ENCODE measurements around the gene PMP22. TPM values are rescaled to one million over a fixed set of nuclear protein-coding genes. Genes with fewer than 3 reads are reported as not detected.
"Not testable (repeated sequence)": the region's sequence is repeated elsewhere in the genome, so short reads cannot be mapped to it uniquely, and the experiment has no call there.

PMP22 gene
- total and polyA plus RNA-seq, 2 donors (not counting 3 experiments of a cell fraction or from before 2014, with no cell fraction given) = 67.2 to 103 TPM

- dilution Hi-C loops (cut with MboI; ENCODE audit: extremely low pct_ligation_motif_present, low sequenced_read_pairs); BruUV-seq (replicated peaks): not testable (repeated sequence)
Observed at GRCh38 chr17:15203062-15203461, 62.1 kb downstream of the PMP22 start.

DNA sequence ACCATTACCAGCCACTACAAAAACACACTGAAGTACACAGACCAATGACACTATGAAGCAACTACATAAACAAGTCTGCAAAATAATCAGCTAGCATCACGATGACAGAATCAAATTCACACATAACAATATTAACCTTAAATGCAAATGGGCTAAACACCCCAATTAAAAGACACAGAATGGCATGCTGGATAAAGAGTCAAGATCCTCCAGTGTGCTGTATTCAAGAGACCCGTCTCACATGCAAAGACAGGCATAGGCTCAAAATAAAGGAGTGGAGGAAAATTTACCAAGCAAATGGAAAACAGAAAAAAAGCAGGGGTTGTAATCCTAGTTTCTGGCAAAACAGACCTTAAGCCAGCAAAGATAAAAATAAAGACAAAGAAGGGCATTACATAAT, 64.6 kb downstream of the PMP22 start:
- dilution Hi-C loops (cut with MboI; ENCODE audit: extremely low pct_ligation_motif_present, low sequenced_read_pairs); H4K20me1 ChIP-seq (replicated peaks; ENCODE audit: control insufficient read depth, extremely low read depth, insufficient read depth, low read length); intact Hi-C loops (cut with micrococcal nuclease); H2AFZ ChIP-seq (ENCODE audit: low read depth, low read length); H3K36me3 ChIP-seq (ENCODE audit: control insufficient read depth in 2 of 2, extremely low read depth in 1 of 2, insufficient read depth in 2 of 2, low read length in 2 of 2); H3K27me3 ChIP-seq (ENCODE audit: control insufficient read depth in 2 of 2, insufficient read depth in 2 of 2, low read length in 2 of 2); FAIRE-seq; H3K4me3 ChIP-seq (replicated peaks in 1 of 3; ENCODE audit: insufficient read depth in 1 of 3, low read depth in 1 of 3, low read length in 3 of 3); DNase-seq (ENCODE audit: low read depth, low spot score); H3K9me3 ChIP-seq (replicated peaks; ENCODE audit: control insufficient read depth, insufficient read depth, low read length); H3K9ac ChIP-seq (replicated peaks; ENCODE audit: extremely low read depth, insufficient read depth, low read length); CTCF ChIA-PET; H3K4me1 ChIP-seq (ENCODE audit: control insufficient read depth, extremely low read depth, insufficient read depth, low read length); BruUV-seq (replicated peaks); H3K27ac ChIP-seq (ENCODE audit: insufficient read depth, low read depth, low read length); H3K4me2 ChIP-seq (ENCODE audit: insufficient read depth, low read length); POLR2A ChIA-PET; H3K9me1 ChIP-seq (replicated peaks; ENCODE audit: control insufficient read depth, extremely low read depth, insufficient read depth, low read length); H3K79me2 ChIP-seq (ENCODE audit: control insufficient read depth, insufficient read depth, low read length): not testable (repeated sequence)

More at GRCh38 chr17:15203062-15203461, 62.1 kb downstream of the PMP22 start:
- H2AFZ ChIP-seq (ENCODE audit: low read depth, low read length); H3K36me3 ChIP-seq (ENCODE audit: control insufficient read depth in 2 of 2, extremely low read depth in 1 of 2, insufficient read depth in 2 of 2, low read length in 2 of 2); CTCF ChIA-PET; H3K27ac ChIP-seq (ENCODE audit: insufficient read depth, low read depth, low read length); FAIRE-seq; H3K9ac ChIP-seq (replicated peaks; ENCODE audit: extremely low read depth, insufficient read depth, low read length); H3K27me3 ChIP-seq (ENCODE audit: control insufficient read depth in 2 of 2, insufficient read depth in 2 of 2, low read length in 2 of 2); H3K4me3 ChIP-seq (replicated peaks in 1 of 3; ENCODE audit: insufficient read depth in 1 of 3, low read depth in 1 of 3, low read length in 3 of 3); H3K9me1 ChIP-seq (replicated peaks; ENCODE audit: control insufficient read depth, extremely low read depth, insufficient read depth, low read length); H3K4me1 ChIP-seq (ENCODE audit: control insufficient read depth, extremely low read depth, insufficient read depth, low read length); H3K79me2 ChIP-seq (ENCODE audit: control insufficient read depth, insufficient read depth, low read length); DNase-seq (ENCODE audit: low read depth, low spot score); H4K20me1 ChIP-seq (replicated peaks; ENCODE audit: control insufficient read depth, extremely low read depth, insufficient read depth, low read length); intact Hi-C loops (cut with micrococcal nuclease); POLR2A ChIA-PET; H3K4me2 ChIP-seq (ENCODE audit: insufficient read depth, low read length); H3K9me3 ChIP-seq (replicated peaks; ENCODE audit: control insufficient read depth, insufficient read depth, low read length): not testable (repeated sequence)

DNA sequence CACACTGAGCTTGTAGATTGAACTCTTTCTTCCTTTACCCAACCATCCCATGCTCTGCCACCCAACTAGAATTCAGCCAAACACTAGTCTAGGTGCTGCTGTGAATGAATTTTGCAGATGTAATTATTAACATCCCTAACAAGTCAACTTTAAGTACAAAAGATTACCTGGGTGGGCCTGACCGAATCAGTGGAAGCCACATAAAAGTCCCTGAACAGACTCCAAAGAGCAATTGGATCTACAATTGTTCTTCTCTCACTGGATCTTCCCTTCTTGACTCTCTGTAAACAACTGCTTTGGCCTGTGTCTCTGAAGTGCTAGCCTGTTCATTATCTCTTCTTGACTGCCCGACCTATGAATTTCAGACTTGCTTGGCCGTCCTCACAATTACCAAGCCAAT, 67.9 kb downstream of the PMP22 start:
- TF ChIP-seq POLR2AphosphoS5 (IDR thresholded peaks at IDR 0.05; ENCODE audit: insufficient read depth, low read depth, low read length) (no peak), FOS (IDR thresholded peaks at IDR 0.05; ENCODE audit: borderline replicate concordance, insufficient read depth, low read length) (no peak), POLR2A (IDR thresholded peaks at IDR 0.05; ENCODE audit: low read depth, low read length) (no peak), MYC (IDR thresholded peaks at IDR 0.05; ENCODE audit: low read depth, low read length) (no peak), EZH2 (IDR thresholded peaks at IDR 0.05; ENCODE audit: borderline replicate concordance, low read depth, low read length, severe bottlenecking) (no peak), GATA2 (IDR thresholded peaks at IDR 0.05; ENCODE audit: insufficient read depth, insufficient read length, low read depth, low read length) (no peak), JUN (IDR thresholded peaks at IDR 0.05; ENCODE audit: borderline replicate concordance, insufficient read depth, insufficient read length, low read depth) (no peak), CTCF (IDR thresholded peaks at IDR 0.05; ENCODE audit: extremely low read depth in 1 of 2, insufficient read depth in 1 of 2, low read depth in 1 of 2, low read length in 2 of 2) (no peak)
- TF ChIP-seq, protein P1, sequence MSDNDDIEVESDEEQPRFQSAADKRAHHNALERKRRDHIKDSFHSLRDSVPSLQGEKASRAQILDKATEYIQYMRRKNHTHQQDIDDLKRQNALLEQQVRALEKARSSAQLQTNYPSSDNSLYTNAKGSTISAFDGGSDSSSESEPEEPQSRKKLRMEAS (IDR thresholded peaks at IDR 0.05; ENCODE audit: insufficient read depth, insufficient read length) = no peak
- Histone ChIP-seq H3K4me1 (ENCODE audit: control insufficient read depth, extremely low read depth, insufficient read depth, low read length) (no peaks in the 10 kb centered on the region), H3K27ac (ENCODE audit: insufficient read depth, low read depth, low read length) (no peak overlapping the region), H3K79me2 (ENCODE audit: control insufficient read depth, insufficient read depth, low read length) (no peaks in the 10 kb centered on the region), H3K9me3 (replicated peaks; ENCODE audit: control insufficient read depth, insufficient read depth, low read length) (no peaks in the 10 kb centered on the region), H3K4me2 (ENCODE audit: insufficient read depth, low read length) (no peak overlapping the region), H3K9me1 (replicated peaks; ENCODE audit: control insufficient read depth, extremely low read depth, insufficient read depth, low read length) (no peaks in the 10 kb centered on the region), H3K36me3 (ENCODE audit: control insufficient read depth in 2 of 2, extremely low read depth in 1 of 2, insufficient read depth in 2 of 2, low read length in 2 of 2) (no peaks in the 10 kb centered on the region), H3K4me3 (replicated peaks in 1 of 3; ENCODE audit: insufficient read depth in 1 of 3, low read depth in 1 of 3, low read length in 3 of 3) (no peak overlapping the region), H2AFZ (ENCODE audit: low read depth, low read length) (no peak overlapping the region), H3K9ac (replicated peaks; ENCODE audit: extremely low read depth, insufficient read depth, low read length) (no peak overlapping the region), H3K27me3 (ENCODE audit: control insufficient read depth in 2 of 2, insufficient read depth in 2 of 2, low read length in 2 of 2) (no peaks in the 10 kb centered on the region), H4K20me1 (replicated peaks; ENCODE audit: control insufficient read depth, extremely low read depth, insufficient read depth, low read length) (no peaks in the 10 kb centered on the region)
- FAIRE-seq (no peak), DNase-seq (ENCODE audit: low read depth, low spot score) (no peak)
- intact Hi-C loops (cut with micrococcal nuclease) = no loop called here
- no TSS peak for BruUV-seq (replicated peaks)
- dilution Hi-C loops (cut with MboI; ENCODE audit: extremely low pct_ligation_motif_present, low sequenced_read_pairs) = no loop called here
- CTCF ChIA-PET = no interaction called here
- POLR2A ChIA-PET = no interaction called here
